Activated CD4-positive, alpha-beta T cell treated with anti-CD3 and anti-CD28 coated beads for 36 hours (primary cell): ENCODE measurements around the gene DCANP1. TPM values are rescaled to one million over a fixed set of nuclear protein-coding genes. Genes with fewer than 3 reads are reported as not detected.

Source experiments
- ATAC-seq: fragments of 200-7000 bp; cut with Tn5 transposase; one replicate; pipeline ENCODE4 v1.10.0; 2021; ENCODE audit warnings: mild to moderate bottlenecking, moderate library complexity
- CTCF ChIA-PET: fragments of 350-600 bp; sonication (Branson Sonifier 250); formaldehyde crosslinking; loops from one replicate; lab custom pipeline; 2021; ENCODE audit warnings: antibody characterized with exemption; lab: Charles Lee
- POLR2A ChIA-PET: fragments of 350-600 bp; sonication (Branson Sonifier 250); formaldehyde crosslinking; loops from one replicate; lab custom pipeline; 2021; ENCODE audit warnings: antibody characterized with exemption, inconsistent platforms; lab: Charles Lee
- DNase-seq: peaks from one replicate; pipeline ENCODE4 v3.0.0-alpha.2; 2020
- H3K27ac Mint-ChIP-seq: one replicate; pipeline ENCODE4 v1.8.0; 2021; ENCODE audit warnings: mixed read lengths
- H3K27me3 Mint-ChIP-seq: one replicate; pipeline ENCODE4 v1.8.0; 2021; ENCODE audit warnings: mixed read lengths
- H3K36me3 Mint-ChIP-seq: one replicate; pipeline ENCODE4 v1.8.0; 2021; ENCODE audit warnings: low read depth, mixed read lengths
- H3K4me1 Mint-ChIP-seq: one replicate; pipeline ENCODE4 v1.8.0; 2021; ENCODE audit warnings: mixed read lengths
- H3K4me3 Mint-ChIP-seq: one replicate; pipeline ENCODE4 v1.8.0; 2021; ENCODE audit warnings: mild to moderate bottlenecking, moderate library complexity, mixed read lengths
- H3K9me3 Mint-ChIP-seq: one replicate; pipeline ENCODE4 v1.8.0; 2021; ENCODE audit warnings: low read depth, mixed read lengths
- intact Hi-C, 2 experiments: fragments of 100-400 bp; cut with DNase I in 1 of 2; cut with micrococcal nuclease in 1 of 2; formaldehyde crosslinking; loops; one replicate each; pipeline versions ENCODE4 v1.14.2 to v1.15.1; 2022 to 2024; cut with DNase I, micrococcal nuclease
- total RNA-seq, 2 experiments: library from RNA; stranded (reverse); gene quantifications; one replicate each; pipeline ENCODE4 v1.2.3, GENCODE V29; 2021

Gene DCANP1
- total RNA-seq, 2 experiments from 2014 or later: not detected

DNA sequence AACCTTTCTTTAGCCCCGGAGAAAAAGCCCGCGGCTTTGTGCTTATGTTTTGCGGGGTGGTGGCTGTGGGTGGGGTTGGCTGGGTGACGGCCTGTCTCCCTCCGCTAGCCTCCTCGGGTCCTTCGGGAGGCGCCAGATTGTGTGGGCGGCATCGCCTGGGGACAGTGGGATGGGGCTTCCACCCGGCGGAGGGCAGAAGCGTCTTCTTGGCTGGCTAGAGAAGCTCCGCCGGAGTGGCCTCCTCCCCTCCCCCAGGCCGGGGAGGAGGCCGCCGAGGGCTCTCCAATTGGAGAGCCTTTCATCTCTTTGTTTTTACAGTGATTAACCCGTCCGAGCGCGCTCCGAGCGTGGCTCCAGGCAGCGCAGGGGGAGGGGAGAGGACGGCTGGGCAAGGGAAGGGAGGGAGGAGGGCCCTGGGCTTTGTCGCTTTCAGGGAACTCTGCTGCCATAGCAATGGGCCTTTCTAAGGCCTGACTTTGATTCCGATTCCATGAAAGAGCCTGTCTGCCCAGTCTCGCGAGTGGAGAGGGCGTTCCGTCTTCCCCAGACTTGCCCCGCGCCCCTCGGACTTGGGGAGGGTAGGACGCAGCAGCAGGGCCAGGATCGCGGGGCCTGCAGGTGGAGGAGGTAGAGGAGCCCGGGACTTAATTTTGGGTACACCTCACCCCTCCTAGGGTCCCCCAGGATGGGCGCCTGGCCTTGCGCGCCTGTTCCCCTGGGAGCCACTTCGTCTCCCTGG is 41.7 kb upstream of the DCANP1 start:
- ATAC-seq: no peak
- no peaks in the 10 kb centered on the region for H3K36me3 Mint-ChIP-seq

DNA sequence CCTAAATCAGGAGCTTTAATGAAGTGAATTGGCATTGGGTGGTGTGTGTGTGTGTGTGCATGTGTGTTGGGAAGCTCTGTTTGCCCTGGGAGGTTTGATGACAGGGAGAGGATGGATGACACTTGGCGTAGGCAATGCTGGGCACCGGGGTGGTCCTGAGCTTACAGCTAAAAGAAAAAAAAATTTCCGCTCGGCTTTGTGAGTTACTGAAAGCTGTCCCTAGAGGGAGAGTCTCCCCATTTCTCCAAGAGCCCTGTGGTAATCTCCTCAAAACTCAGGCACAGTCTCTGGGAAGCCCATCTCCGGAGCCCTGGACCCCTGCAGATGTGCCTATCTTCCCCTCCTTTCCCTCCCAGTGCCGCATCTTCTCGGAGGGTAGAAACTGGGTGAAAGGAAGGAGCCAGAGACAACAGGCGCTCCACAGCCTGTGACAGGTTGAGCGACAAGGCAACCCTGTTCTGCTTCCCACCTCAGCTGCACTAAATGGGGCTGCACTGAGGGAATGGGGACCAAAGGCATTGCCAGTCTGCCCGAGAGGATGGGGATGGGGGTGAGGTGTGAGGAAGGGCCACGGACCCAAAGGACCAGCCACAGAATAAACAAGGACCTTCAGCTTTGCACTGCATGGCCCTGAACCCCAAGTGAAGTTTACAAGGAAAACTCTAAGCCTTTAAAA is 40.8 kb upstream of the DCANP1 start:
- ATAC-seq (no peak), DNase-seq (no peak)
- no peak overlapping the region for H3K27ac Mint-ChIP-seq
- POLR2A ChIA-PET: no interaction called here
- intact Hi-C loops: loop anchor here in 1 of 2 experiments (2.0 kb wide), 1 partner anchor 59 kb away; no protein-coding TSS in a partner anchor
- no peaks in the 10 kb centered on the region for H3K36me3 Mint-ChIP-seq
- CTCF ChIA-PET: interaction anchor here (0.9 to 1.9 kb wide), 4 partner anchors 62 to 65 kb away, joined by 3 to 6 read pairs (median 3); no protein-coding TSS in a partner anchor
- peaks cover 8% of the 10 kb centered on the region for H3K4me1 Mint-ChIP-seq
- peaks cover 62% of the 10 kb centered on the region for H3K27me3 Mint-ChIP-seq
- no peaks in the 10 kb centered on the region for H3K9me3 Mint-ChIP-seq
- H3K4me3 Mint-ChIP-seq: no peak overlapping the region

More for the DNA sequence above, 41.7 kb upstream of the DCANP1 start:
- Mint-ChIP-seq H3K4me3 (no peak overlapping the region), H3K9me3 (no peaks in the 10 kb centered on the region), H3K27ac (no peak overlapping the region), H3K4me1 (peaks cover 8% of the 10 kb centered on the region), H3K27me3 (peaks cover 70% of the 10 kb centered on the region)
- POLR2A ChIA-PET: no interaction called here
- CTCF ChIA-PET: interaction anchor here (1.1 to 1.2 kb wide), 2 partner anchors 61 to 62 kb away, joined by 3 read pairs; no protein-coding TSS in a partner anchor
- intact Hi-C loops: loop anchor here in 1 of 2 experiments (2.0 kb wide), 1 partner anchor 58 kb away; no protein-coding TSS in a partner anchor
- DNase-seq: no peak

DNA sequence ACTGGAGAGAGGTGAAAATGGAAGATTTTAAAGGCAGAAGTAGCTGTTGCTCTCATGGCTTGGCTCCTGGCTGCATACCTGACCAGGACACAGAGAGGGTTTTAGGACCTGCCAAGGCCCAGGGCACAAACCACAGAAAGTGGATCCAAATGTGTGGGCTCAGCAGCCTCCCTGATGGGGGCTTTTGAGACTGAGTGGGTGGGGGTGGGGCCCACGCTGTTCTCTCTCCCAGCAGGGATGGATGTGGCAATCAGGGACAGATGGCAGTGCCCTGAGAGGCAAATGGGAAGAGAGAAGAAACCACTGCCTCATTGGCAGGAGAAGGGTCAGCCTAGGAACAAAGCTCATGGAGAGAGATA is 39.9 kb upstream of the DCANP1 start:
- Mint-ChIP-seq H3K27ac (no peak overlapping the region), H3K4me1 (peaks cover 8% of the 10 kb centered on the region), H3K27me3 (peaks cover 54% of the 10 kb centered on the region), H3K4me3 (no peak overlapping the region), H3K9me3 (no peaks in the 10 kb centered on the region), H3K36me3 (no peaks in the 10 kb centered on the region)
- ATAC-seq (no peak), DNase-seq (no peak)
- POLR2A ChIA-PET: no interaction called here
- intact Hi-C loops: no loop called here
- CTCF ChIA-PET: interaction anchor here (0.6 to 1.9 kb wide), 2 partner anchors 29 to 64 kb away, joined by 3 to 6 read pairs; no protein-coding TSS in a partner anchor

DNA sequence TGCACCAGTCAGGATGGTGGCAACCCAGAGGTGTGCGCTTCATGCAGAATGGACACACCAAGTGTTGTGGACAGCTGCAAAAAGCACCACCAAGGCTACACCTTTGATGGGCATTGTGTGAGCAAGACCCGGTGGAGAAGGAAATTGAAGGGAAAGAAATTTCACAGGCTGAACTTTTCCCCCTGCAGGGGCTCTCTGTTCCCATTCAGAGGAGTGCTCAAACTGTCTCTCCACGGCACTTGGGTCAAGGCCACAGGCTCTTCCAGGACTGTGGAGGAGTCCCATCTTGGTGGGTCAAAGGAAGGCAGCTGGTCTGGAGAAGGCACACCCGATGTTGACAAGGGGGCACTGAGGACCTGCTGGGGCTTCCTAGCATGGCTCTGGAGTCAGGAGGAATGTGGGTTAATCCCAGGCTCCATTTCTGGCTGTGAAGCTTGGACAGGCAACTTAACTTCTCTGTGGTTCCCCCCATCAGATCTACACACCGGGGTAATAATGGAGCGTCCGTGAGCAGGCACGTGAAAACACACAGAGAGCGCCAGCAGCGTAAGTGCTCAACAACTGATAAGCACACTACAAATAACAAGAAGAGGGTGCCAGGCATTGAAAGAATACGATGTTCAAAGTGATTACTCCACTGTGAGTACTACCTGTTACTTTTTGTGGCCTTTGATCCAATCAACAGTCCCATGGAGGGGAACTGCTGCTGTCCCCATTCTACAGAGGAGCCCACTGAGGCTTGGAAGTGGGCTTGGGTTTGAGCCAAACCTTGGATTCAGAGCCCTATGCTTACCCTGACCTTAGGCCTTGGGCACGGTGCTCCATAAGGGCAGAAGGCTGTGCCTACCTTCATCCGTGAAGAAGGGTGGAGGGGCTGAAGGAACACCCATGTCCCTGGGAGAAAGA is 39.2 kb upstream of the DCANP1 start:
- peaks cover 54% of the 10 kb centered on the region for H3K27me3 Mint-ChIP-seq
- no peak overlapping the region for H3K27ac Mint-ChIP-seq
- DNase-seq (no peak), ATAC-seq (no peak)
- no peaks in the 10 kb centered on the region for H3K36me3 Mint-ChIP-seq
- ChIA-PET POLR2A (no interaction called here), CTCF (interaction anchor here (0.7 to 1.9 kb wide), 3 partner anchors 24 to 80 kb away, joined by 3 to 6 read pairs (median 3); no protein-coding TSS in a partner anchor)
- intact Hi-C loops: no loop called here
- H3K4me1 Mint-ChIP-seq: peaks cover 8% of the 10 kb centered on the region
- no peaks in the 10 kb centered on the region for H3K9me3 Mint-ChIP-seq
- no peak overlapping the region for H3K4me3 Mint-ChIP-seq

DNA sequence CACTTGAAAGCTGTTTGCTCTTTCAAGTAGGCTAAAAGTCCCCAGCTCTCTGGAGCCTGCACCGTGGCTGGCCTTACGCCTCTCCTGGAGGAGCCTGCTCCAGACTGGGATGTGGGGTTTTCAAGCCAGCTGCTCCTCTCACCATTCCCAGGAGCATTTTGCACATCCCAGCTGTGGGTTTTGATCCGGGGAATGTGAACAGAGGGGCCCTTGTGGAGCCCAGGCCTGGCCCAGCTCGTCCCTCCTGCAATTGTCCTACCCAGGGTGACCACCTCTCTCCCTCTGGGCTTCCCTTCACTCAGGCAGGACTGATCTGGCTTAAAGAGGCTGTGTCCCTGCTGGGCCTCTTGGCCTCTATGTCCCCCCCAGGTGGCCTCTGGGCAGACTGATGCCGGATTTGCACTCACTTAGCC is 37.5 kb upstream of the DCANP1 start:
- intact Hi-C loops: no loop called here
- POLR2A ChIA-PET: no interaction called here
- ATAC-seq: no peak
- H3K27me3 Mint-ChIP-seq: peaks cover 39% of the 10 kb centered on the region
- H3K4me3 Mint-ChIP-seq: no peak overlapping the region
- peaks cover 5% of the 10 kb centered on the region for H3K4me1 Mint-ChIP-seq
- CTCF ChIA-PET: interaction anchor here (1.4 kb wide), 1 partner anchor 76 kb away, joined by 3 read pairs; no protein-coding TSS in a partner anchor
- no peak overlapping the region for H3K27ac Mint-ChIP-seq
- no peaks in the 10 kb centered on the region for H3K36me3 Mint-ChIP-seq
- H3K9me3 Mint-ChIP-seq: no peaks in the 10 kb centered on the region
- no peak for DNase-seq

DNA sequence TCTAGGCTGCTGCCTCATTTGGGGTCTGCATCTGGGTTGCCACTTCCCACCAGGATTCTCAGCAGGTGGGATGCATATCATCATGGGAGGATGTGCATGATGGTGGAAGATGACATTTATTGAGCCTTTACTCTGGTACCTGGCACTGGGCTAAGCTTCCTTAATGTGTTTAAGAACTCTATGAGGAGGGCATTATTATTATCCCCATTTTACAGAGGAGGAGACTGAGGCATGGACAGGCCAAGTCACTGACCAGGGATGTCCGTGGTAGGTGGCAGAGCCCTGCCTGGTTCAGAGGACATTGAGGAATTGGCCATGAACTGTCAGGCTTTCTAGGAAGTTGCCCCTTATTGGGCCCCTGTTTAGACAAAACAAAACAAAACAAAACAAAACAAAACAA is 36.1 kb upstream of the DCANP1 start:
- no peak for DNase-seq
- Mint-ChIP-seq H3K9me3 (no peaks in the 10 kb centered on the region), H3K4me3 (no peak overlapping the region), H3K27ac (no peak overlapping the region), H3K4me1 (no peaks in the 10 kb centered on the region), H3K36me3 (no peaks in the 10 kb centered on the region), H3K27me3 (peaks cover 32% of the 10 kb centered on the region)
- ChIA-PET CTCF (interaction anchor here (0.7 kb wide), 1 partner anchor 18 kb away, joined by 3 read pairs; no protein-coding TSS in a partner anchor), POLR2A (no interaction called here)
- intact Hi-C loops: no loop called here
- ATAC-seq: no peak

DNA sequence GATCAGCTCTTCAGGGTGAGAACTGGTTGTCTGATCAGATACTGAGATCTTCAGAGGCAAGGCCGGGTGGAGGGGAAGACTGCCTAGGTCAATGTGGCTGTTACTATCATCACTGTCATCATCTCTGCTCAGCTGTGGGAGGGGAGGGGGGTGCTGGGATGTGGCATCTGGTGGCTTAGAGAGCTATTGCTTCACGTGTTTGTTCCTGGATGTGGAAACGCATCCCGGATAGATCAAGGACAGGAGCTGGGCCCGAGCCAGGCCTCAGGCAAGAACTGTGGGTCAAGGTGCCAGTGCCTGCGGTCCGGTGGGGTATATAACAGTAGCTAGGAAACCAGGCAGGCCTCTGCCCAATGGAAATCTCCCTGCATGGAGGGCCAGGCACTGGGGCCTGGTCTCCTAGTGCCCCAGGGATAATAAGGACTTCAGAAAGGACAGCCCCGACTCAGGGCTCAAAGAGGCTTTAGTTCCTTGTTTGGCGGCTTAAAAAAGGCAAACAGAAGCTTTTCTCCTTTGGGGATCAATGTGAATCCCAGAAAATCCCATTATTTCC is 35.3 kb upstream of the DCANP1 start:
- intact Hi-C loops: no loop called here
- CTCF ChIA-PET: interaction anchor here (0.7 to 0.8 kb wide), 3 partner anchors 18 to 25 kb away, joined by 3 to 4 read pairs (median 3); no protein-coding TSS in a partner anchor

DNA sequence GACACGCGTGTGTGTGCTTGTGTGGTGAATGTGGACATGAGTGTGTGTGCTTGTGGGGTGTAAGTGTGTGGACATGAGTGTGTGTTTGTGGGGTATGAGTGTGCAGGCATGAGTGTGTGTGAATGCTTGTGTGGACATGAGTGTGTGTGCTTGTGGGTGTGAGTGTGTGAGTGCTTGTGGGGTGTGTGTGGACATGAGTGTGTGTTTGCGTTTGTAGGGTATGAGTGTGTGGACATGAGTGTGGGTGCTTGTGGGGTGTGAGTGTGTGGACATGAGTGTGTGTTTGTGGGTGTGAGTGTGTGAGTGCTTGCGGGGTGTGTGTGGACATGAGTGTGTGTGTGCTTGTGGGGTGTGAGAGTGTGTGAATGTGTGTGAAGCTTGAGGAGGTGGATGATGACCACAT is 34.8 kb upstream of the DCANP1 start:
- H3K27me3 Mint-ChIP-seq: peaks cover 20% of the 10 kb centered on the region
- ATAC-seq: no peak
- H3K27ac Mint-ChIP-seq: no peak overlapping the region
- H3K4me1 Mint-ChIP-seq: no peaks in the 10 kb centered on the region
- no peaks in the 10 kb centered on the region for H3K9me3 Mint-ChIP-seq
- no peaks in the 10 kb centered on the region for H3K36me3 Mint-ChIP-seq
- H3K4me3 Mint-ChIP-seq: no peak overlapping the region
- ChIA-PET CTCF (interaction anchor here (0.7 to 0.8 kb wide), 2 partner anchors 19 to 24 kb away, joined by 3 to 4 read pairs; no protein-coding TSS in a partner anchor), POLR2A (no interaction called here)
- DNase-seq: no peak
- intact Hi-C loops: no loop called here

More for the DNA sequence above, 35.3 kb upstream of the DCANP1 start:
- H3K9me3 Mint-ChIP-seq: no peaks in the 10 kb centered on the region
- POLR2A ChIA-PET: no interaction called here
- no peak for ATAC-seq
- DNase-seq: no peak
- H3K27me3 Mint-ChIP-seq: peaks cover 24% of the 10 kb centered on the region
- H3K36me3 Mint-ChIP-seq: no peaks in the 10 kb centered on the region
- no peaks in the 10 kb centered on the region for H3K4me1 Mint-ChIP-seq
- H3K27ac Mint-ChIP-seq: no peak overlapping the region
- H3K4me3 Mint-ChIP-seq: no peak overlapping the region

DNA sequence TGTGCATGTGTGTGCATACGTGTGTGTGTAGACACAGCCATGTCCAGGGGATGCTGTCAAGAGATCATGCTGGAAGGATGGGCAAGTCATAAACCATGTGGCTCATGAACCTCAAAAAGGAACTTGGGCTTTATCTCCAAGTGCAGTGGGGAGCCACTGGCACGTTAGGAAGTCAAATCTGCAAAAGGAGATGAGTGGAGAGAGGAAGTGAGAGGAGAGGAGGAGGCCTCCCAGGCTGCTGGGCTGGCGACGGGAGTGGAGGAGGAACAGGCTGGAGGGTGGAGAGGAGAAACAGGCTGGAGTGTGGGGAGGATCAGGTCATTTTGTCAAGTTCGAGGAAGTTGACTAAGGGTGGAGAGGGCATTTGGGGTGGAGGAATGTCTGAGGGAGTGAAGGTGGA is 34.2 kb upstream of the DCANP1 start:
- ChIA-PET POLR2A (no interaction called here), CTCF (no interaction called here)
- intact Hi-C loops: no loop called here
- peaks cover 17% of the 10 kb centered on the region for H3K27me3 Mint-ChIP-seq
- no peak overlapping the region for H3K27ac Mint-ChIP-seq
- H3K4me1 Mint-ChIP-seq: no peaks in the 10 kb centered on the region
- no peaks in the 10 kb centered on the region for H3K36me3 Mint-ChIP-seq
- H3K9me3 Mint-ChIP-seq: no peaks in the 10 kb centered on the region
- DNase-seq: no peak
- no peak overlapping the region for H3K4me3 Mint-ChIP-seq
- no peak for ATAC-seq

DNA sequence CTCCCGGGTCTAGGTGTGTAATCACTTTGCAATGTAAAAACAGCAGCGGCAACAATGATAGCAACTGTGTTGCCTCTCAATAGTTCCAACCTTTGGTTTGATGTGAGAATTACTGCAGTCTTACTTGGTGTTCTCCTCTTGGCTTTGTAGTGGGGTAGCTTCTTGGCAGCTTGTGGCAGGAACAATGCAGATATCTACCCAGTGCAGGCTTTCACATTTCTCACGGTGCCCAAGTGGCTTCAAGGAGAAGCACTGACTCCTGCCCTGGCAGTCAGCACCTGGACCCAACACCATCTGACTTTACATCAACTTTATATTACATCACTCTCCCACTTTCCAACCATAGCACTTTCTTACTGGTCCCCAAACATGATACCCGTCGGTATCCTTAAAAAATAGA is 33.4 kb upstream of the DCANP1 start:
- Mint-ChIP-seq H3K4me3 (no peak overlapping the region), H3K27me3 (peaks cover 11% of the 10 kb centered on the region), H3K4me1 (no peaks in the 10 kb centered on the region), H3K9me3 (no peaks in the 10 kb centered on the region), H3K27ac (no peak overlapping the region), H3K36me3 (no peaks in the 10 kb centered on the region)
- ChIA-PET CTCF (interaction anchor here (1.4 to 2.7 kb wide), 2 partner anchors 18 to 85 kb away, joined by 4 to 9 read pairs; no protein-coding TSS in a partner anchor), POLR2A (no interaction called here)
- ATAC-seq: no peak
- intact Hi-C loops: no loop called here
- no peak for DNase-seq
